Sigmoid colon (tissue), 4 donors: ENCODE measurements around the gene TLR1.

ENCODE experiments used
- EP300 ChIP-seq, 4 donors: sonication (generic); formaldehyde crosslinking; IDR thresholded peaks; one replicate each; pipeline ENCODE4 v1.6.1; 2017; ENCODE audit warnings: antibody characterized with exemption in 4 of 4
- POLR2A ChIP-seq, 2 donors: fragments of 450-650 bp; IDR thresholded peaks; one replicate each; pipeline ENCODE4 v1.6.1; 2016; ENCODE audit warnings: antibody characterized with exemption in 2 of 2, mild to moderate bottlenecking in 2 of 2, moderate library complexity in 2 of 2
- POLR2AphosphoS5 ChIP-seq, 4 donors: sonication (generic); formaldehyde crosslinking; IDR thresholded peaks; one replicate each; pipeline ENCODE4 v1.6.1; 2017; ENCODE audit warnings: antibody characterized with exemption in 4 of 4
- TF ChIP-seq, protein P1 (sequence below), 4 experiments: fragments of 450-650 bp in 3 of 4; fragments of 200-600 bp in 1 of 4; IDR thresholded peaks; one replicate each; pipeline ENCODE4 v1.5.1; 2016 to 2019; ENCODE audit warnings: antibody characterized with exemption in 4 of 4, mild to moderate bottlenecking in 3 of 4, moderate library complexity in 2 of 4

DNA sequence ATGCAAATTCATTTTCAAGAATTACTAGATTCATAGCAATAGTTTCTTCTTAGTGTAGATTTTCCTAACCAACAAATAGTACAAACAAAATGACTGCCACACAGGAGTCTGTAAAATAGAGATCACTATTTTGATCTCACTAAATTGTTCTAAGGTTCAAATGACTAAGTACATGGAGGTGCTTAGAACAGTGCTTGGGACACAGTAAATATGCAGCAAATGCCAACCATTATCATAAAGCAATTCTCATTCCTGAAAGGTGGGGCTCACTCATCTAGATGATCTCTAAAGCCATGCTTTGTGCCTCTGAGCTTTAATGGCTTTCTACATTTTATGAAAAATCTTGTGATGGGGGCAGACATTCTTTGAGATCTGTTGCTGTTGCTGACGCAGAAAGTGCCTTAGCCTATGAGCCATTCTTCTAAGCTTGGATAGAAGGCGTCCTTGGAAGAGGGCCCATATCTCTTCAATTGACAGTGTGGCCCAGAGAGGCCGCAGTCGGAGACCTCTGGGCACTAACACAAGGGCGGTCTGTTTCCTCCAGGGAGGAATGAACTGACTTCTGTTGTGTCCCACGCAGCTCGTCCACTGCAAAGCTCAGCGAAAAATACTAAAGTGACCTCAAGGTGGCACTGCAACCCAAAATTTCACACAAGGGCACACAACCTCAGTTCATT, 45.3 kb downstream of the TLR1 start:
- TF ChIP-seq, protein P1, sequence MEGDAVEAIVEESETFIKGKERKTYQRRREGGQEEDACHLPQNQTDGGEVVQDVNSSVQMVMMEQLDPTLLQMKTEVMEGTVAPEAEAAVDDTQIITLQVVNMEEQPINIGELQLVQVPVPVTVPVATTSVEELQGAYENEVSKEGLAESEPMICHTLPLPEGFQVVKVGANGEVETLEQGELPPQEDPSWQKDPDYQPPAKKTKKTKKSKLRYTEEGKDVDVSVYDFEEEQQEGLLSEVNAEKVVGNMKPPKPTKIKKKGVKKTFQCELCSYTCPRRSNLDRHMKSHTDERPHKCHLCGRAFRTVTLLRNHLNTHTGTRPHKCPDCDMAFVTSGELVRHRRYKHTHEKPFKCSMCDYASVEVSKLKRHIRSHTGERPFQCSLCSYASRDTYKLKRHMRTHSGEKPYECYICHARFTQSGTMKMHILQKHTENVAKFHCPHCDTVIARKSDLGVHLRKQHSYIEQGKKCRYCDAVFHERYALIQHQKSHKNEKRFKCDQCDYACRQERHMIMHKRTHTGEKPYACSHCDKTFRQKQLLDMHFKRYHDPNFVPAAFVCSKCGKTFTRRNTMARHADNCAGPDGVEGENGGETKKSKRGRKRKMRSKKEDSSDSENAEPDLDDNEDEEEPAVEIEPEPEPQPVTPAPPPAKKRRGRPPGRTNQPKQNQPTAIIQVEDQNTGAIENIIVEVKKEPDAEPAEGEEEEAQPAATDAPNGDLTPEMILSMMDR (IDR thresholded peaks at IDR 0.05) = peak; percentile 28 to 66 (median 58)
- TF ChIP-seq EP300 (IDR thresholded peaks at IDR 0.05) (no peak), POLR2A (IDR thresholded peaks at IDR 0.05) (no peak), POLR2AphosphoS5 (IDR thresholded peaks at IDR 0.05) (no peak)
